ENCODE data around the gene FILIP1L.

The FILIP1L gene

GRCh38 chr3:99863588-99863987 lies 250.7 kb downstream of the FILIP1L start:
- Histone ChIP-seq H3K36me3 (peaks cover 92% of the 10 kb centered on the region), H3K4me3 (ENCODE audit: low read depth, low read length) (no peak overlapping the region), H3K27ac (no peak overlapping the region), H3K27me3 (ENCODE audit: insufficient read depth, low read depth, severe bottlenecking) (no peaks in the 10 kb centered on the region), H3K9me3 (ENCODE audit: severe bottlenecking) (no peaks in the 10 kb centered on the region)
- DNase-seq, result no peak
- no peak for TF ChIP-seq CTCF (IDR thresholded peaks at IDR 0.05; ENCODE audit: low read depth, low read length)

- DNase-seq, result no peak
- H3K36me3 ChIP-seq, result peaks cover 92% of the 10 kb centered on the region
- no peak overlapping the region for H3K27ac ChIP-seq
- no peak overlapping the region for H3K4me3 ChIP-seq (ENCODE audit: low read depth, low read length)
- no peaks in the 10 kb centered on the region for H3K27me3 ChIP-seq (ENCODE audit: insufficient read depth, low read depth, severe bottlenecking)
- H3K9me3 ChIP-seq (ENCODE audit: severe bottlenecking), result no peaks in the 10 kb centered on the region
- TF ChIP-seq CTCF (IDR thresholded peaks at IDR 0.05; ENCODE audit: low read depth, low read length), result no peak
These were observed 251.3 kb downstream of the FILIP1L start for GRCh38 chr3:99863002-99863401.

- no peak overlapping the region for H3K4me3 ChIP-seq (ENCODE audit: low read depth, low read length)
- DNase-seq, result no peak
- peaks cover 90% of the 10 kb centered on the region for H3K36me3 ChIP-seq
- no peaks in the 10 kb centered on the region for H3K9me3 ChIP-seq (ENCODE audit: severe bottlenecking)
- TF ChIP-seq CTCF (IDR thresholded peaks at IDR 0.05; ENCODE audit: low read depth, low read length), result no peak
- no peak overlapping the region for H3K27ac ChIP-seq
- H3K27me3 ChIP-seq (ENCODE audit: insufficient read depth, low read depth, severe bottlenecking), result no peaks in the 10 kb centered on the region
These were observed 252.1 kb downstream of the FILIP1L start for GRCh38 chr3:99862208-99862607.

- peaks cover 90% of the 10 kb centered on the region for H3K36me3 ChIP-seq
- no peak overlapping the region for H3K27ac ChIP-seq
- DNase-seq, result no peak
These were observed 253.1 kb downstream of the FILIP1L start for GRCh38 chr3:99861216-99861615.

GRCh38 chr3:99859825-99860224 lies 254.5 kb downstream of the FILIP1L start:
- Histone ChIP-seq H3K4me3 (ENCODE audit: low read depth, low read length) (no peak overlapping the region), H3K9me3 (ENCODE audit: severe bottlenecking) (no peaks in the 10 kb centered on the region), H3K27ac (no peak overlapping the region), H3K36me3 (peaks cover 88% of the 10 kb centered on the region), H3K27me3 (ENCODE audit: insufficient read depth, low read depth, severe bottlenecking) (no peaks in the 10 kb centered on the region)
- TF ChIP-seq CTCF (IDR thresholded peaks at IDR 0.05; ENCODE audit: low read depth, low read length), result no peak
- DNase-seq, result no peak

More at GRCh38 chr3:99861216-99861615, 253.1 kb downstream of the FILIP1L start:
- Histone ChIP-seq H3K4me3 (ENCODE audit: low read depth, low read length) (no peak overlapping the region), H3K27me3 (ENCODE audit: insufficient read depth, low read depth, severe bottlenecking) (no peaks in the 10 kb centered on the region), H3K9me3 (ENCODE audit: severe bottlenecking) (no peaks in the 10 kb centered on the region)
- TF ChIP-seq CTCF (IDR thresholded peaks at IDR 0.05; ENCODE audit: low read depth, low read length), result no peak

GRCh38 chr3:99858469-99858868 lies 255.8 kb downstream of the FILIP1L start:
- Histone ChIP-seq H3K36me3 (peaks cover 75% of the 10 kb centered on the region), H3K27me3 (ENCODE audit: insufficient read depth, low read depth, severe bottlenecking) (no peaks in the 10 kb centered on the region), H3K9me3 (ENCODE audit: severe bottlenecking) (no peaks in the 10 kb centered on the region), H3K27ac (no peak overlapping the region), H3K4me3 (ENCODE audit: low read depth, low read length) (no peak overlapping the region)
- no peak for DNase-seq
- no peak for TF ChIP-seq CTCF (IDR thresholded peaks at IDR 0.05; ENCODE audit: low read depth, low read length)
